BE2C (cell line): Measurements from ENCODE around the gene ARSD.

Experiments
- DNase-seq: peaks from one replicate; pipeline ENCODE4 v3.0.0-alpha.2; 2020
- H3K27me3 ChIP-seq: fragments of 250-450 bp; sonication (Bioruptor Pico); 2 replicates; pipeline ENCODE4 v1.5.1; 2020; ENCODE audit warnings: mild to moderate bottlenecking
- H3K36me3 ChIP-seq: fragments of 250-450 bp; sonication (Bioruptor Pico); 2 replicates; pipeline ENCODE4 v1.5.1; 2020; ENCODE audit warnings: mild to moderate bottlenecking
- H3K4me1 ChIP-seq: fragments of 250-450 bp; sonication (Bioruptor Pico); 2 replicates; pipeline ENCODE4 v1.5.1; 2020
- H3K4me3 ChIP-seq: 2 replicates; pipeline ENCODE4 v1.5.1; 2011; ENCODE audit warnings: low read depth, low read length
- H3K9me3 ChIP-seq: fragments of 250-450 bp; sonication (Bioruptor Pico); 2 replicates; pipeline ENCODE4 v1.5.1; 2020
- TF ChIP-seq, protein P1 (sequence below): IDR thresholded peaks from 2 replicates; pipeline ENCODE4 v1.5.1; 2012; ENCODE audit warnings: mild to moderate bottlenecking, low read depth, low read length

ARSD gene

GRCh38 chrX:2862404-2862803 lies 66.7 kb downstream of the ARSD start:
- no peak for DNase-seq
- Histone ChIP-seq H3K27me3 (no peaks in the 10 kb centered on the region), H3K4me1 (no peaks in the 10 kb centered on the region), H3K4me3 (no peak overlapping the region), H3K36me3 (no peaks in the 10 kb centered on the region), H3K9me3 (no peaks in the 10 kb centered on the region)
- TF ChIP-seq, protein P1, sequence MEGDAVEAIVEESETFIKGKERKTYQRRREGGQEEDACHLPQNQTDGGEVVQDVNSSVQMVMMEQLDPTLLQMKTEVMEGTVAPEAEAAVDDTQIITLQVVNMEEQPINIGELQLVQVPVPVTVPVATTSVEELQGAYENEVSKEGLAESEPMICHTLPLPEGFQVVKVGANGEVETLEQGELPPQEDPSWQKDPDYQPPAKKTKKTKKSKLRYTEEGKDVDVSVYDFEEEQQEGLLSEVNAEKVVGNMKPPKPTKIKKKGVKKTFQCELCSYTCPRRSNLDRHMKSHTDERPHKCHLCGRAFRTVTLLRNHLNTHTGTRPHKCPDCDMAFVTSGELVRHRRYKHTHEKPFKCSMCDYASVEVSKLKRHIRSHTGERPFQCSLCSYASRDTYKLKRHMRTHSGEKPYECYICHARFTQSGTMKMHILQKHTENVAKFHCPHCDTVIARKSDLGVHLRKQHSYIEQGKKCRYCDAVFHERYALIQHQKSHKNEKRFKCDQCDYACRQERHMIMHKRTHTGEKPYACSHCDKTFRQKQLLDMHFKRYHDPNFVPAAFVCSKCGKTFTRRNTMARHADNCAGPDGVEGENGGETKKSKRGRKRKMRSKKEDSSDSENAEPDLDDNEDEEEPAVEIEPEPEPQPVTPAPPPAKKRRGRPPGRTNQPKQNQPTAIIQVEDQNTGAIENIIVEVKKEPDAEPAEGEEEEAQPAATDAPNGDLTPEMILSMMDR, result no peak

DNA sequence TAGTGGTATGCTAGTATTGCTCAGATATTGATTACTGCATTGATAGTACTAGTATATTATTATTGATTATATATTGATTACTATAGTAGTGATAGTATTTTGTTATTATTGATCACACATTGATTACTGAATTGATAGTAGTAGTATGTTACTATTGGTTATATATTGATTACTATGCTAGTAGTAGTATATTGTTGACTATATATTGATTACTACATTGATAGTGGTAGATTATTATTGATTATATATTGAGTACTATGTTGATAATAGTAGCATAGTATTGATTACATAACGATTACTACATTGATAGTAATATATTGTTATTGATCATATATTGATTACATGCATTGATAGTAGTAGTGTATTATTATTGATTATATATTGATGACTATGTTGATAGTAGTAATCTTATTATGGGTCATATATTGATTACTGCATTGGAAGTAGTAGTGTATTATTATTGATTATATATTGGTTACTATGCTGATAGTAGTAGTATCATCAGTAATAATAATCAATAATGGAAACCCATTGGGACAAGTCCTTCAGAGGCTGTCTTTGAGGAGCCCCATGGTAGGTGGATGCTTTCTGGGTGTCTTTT lies 69.8 kb downstream of the ARSD start:
- Histone ChIP-seq H3K4me3 (no peak overlapping the region), H3K4me1 (no peaks in the 10 kb centered on the region), H3K9me3 (no peaks in the 10 kb centered on the region), H3K27me3 (no peaks in the 10 kb centered on the region), H3K36me3 (no peaks in the 10 kb centered on the region)
- no peak for DNase-seq
- TF ChIP-seq, protein P1, result no peak

DNA sequence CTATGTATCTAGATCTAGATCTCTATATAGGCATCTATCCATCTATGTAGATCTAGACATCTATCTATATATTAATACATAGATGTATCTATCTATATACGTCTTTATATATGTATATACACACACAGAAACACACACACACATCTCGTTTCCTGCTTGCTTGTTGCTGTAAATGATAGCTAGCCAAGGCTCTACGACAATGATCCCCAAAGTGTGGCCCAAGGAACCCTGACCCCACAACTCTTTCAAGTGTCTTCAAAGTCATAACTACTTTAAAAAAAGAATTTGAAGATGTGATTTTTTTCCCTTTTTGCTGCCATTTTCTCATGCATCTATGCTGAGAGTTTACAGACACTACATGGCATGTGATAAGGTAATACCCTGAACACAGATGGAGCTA lies 71.6 kb downstream of the ARSD start:
- Histone ChIP-seq H3K9me3 (no peaks in the 10 kb centered on the region), H3K4me3 (no peak overlapping the region), H3K27me3 (no peaks in the 10 kb centered on the region), H3K36me3 (no peaks in the 10 kb centered on the region), H3K4me1 (no peaks in the 10 kb centered on the region)
- DNase-seq, result no peak
- TF ChIP-seq, protein P1, result no peak

DNA sequence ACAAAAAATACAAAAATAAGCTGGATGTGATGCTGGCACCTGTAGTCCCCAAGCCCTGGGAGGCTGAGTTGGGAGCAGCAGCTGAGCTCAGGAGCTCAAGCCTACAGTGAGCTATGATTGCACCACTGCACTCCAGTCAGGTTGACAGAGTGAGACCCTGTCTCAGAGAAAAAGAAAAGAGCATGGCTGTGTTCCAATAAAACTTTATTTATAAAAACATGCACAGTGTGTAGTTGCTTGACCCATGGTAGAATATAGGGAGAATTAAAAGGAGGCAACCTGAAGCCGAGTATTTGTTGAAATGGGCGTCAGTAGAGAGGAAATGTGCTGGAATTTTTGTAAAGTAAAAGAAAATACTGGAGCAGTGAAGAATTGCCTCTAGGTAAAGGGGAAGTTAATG lies 73.4 kb downstream of the ARSD start:
- no peaks in the 10 kb centered on the region for H3K36me3 ChIP-seq
- no peaks in the 10 kb centered on the region for H3K27me3 ChIP-seq
- H3K4me3 ChIP-seq, result no peak overlapping the region
- H3K9me3 ChIP-seq, result no peaks in the 10 kb centered on the region
- H3K4me1 ChIP-seq, result no peaks in the 10 kb centered on the region
- DNase-seq, result no peak
- TF ChIP-seq, protein P1, result no peak

DNA sequence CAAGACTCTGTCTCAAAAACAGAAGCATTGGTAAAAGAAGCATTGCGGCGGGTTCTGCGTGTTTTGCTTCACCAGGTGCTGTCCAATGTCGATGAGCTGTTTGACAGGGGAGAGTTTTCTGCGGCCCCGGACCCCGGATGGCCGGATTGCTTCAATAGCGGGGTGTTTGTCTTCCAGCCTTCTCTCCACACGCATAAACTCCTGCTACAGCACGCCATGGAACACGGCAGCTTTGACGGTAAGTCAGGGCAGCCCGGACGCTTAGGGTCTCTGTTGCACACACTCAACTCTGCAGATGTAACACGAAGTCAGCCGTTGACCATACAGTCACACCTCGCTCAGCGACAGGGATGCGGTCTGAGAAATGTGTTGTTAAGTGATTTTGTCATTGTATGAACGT lies 74.2 kb downstream of the ARSD start:
- TF ChIP-seq, protein P1, result no peak
- Histone ChIP-seq H3K4me3 (no peak overlapping the region), H3K36me3 (no peaks in the 10 kb centered on the region), H3K9me3 (no peaks in the 10 kb centered on the region), H3K4me1 (no peaks in the 10 kb centered on the region), H3K27me3 (no peaks in the 10 kb centered on the region)
- DNase-seq, result no peak
